Measurements from ENCODE around the gene FOXL2NB.

DNA sequence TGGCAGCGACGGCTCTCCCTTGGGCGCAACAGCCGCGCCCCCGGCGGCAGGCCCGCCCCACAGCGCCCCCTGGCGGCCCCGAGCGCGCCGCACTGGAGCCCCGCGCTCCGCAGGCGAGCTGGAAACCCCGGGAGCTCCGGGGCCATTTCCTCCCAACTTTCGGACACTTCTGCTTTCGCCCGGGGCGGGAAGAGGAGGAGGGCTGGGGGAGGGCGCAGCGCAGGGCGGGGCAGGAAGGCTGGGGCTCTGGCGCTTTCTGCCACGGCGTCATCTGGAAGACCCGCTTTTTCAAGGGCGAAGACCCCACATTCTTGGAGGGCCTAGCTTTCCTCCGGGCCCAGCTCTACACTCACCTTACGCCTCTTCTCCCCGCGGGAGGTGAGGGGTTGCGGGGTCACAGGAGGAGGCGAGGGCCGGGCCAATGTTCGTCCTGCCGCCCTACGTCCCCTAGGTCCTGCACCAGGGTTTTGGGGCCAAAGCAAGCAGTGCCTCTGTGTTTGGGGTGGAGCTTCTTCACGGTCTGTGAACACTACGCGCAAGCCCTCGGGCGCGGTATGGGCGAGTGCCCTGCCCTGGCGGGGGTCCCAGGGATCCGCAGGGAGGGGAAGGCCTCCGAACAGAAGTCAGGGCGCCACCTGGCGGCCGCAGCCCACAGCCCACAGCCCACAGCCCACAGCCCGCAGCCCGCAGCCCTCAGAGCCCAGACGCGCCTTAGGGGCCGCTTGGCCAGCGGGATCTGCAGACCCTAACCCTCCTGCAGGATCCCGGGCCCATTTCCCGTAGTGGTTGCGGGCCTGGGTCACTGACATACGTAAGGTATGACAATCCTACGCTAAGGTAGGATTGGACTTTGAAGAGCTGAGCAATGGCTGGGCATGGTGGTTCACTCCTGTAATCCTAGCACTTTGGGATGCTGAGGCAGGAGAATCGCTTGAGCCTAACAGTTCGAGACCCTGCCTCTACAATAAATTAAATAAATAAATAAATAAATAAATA, 31.2 kb upstream of the FOXL2NB start:
- TF ChIP-seq CTCF (IDR thresholded peaks at IDR 0.05) (peak in 1 of 3 donors; percentile 72), POLR2A (IDR thresholded peaks at IDR 0.05) (no peak)
